ENCODE data around the gene KIAA1958. TPM values are rescaled to one million over a fixed set of nuclear protein-coding genes. Genes with fewer than 3 reads are reported as not detected.

Gene KIAA1958
- total and polyA plus RNA-seq, 10 of the 15 experiments (the other 5 are each of a cell fraction or from before 2014, with no cell fraction given) = 0.53 to 8.7 (median 4.0) TPM

DNA sequence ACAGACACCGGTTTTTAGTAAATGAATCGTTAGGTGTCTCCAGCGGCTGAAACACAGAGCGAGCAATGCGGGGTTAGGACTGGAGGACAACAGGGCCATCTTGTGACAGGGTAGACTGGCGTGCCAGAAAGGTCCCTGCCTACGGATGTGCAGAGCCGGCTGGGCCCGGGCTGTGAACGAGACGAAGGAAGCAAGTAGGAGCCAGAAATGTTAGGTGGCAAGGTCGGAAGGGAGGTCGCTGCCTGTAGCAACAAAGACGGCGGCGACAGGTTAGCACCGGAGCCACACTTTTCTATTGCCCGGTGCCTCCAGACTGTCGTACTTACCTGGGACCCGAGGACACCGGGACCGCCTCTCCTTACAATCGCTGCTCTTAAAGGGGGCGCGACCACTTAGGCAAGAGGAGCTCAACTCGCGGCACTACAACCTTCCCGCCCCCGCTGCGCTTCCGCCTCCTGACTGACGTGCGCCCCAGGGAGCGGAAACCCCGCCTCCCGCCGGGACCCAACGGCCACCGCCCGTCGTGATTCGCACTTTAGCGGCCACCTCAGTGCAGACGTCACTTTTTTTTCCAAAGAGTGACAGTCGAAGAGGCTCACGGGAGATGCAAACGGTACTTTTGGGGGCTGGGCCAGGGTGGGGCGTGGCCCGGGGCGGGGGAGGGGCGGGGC lies 231.2 kb downstream of the KIAA1958 start, which contains the start of gene INIP (continued):
- TF ChIP-seq, protein P1, sequence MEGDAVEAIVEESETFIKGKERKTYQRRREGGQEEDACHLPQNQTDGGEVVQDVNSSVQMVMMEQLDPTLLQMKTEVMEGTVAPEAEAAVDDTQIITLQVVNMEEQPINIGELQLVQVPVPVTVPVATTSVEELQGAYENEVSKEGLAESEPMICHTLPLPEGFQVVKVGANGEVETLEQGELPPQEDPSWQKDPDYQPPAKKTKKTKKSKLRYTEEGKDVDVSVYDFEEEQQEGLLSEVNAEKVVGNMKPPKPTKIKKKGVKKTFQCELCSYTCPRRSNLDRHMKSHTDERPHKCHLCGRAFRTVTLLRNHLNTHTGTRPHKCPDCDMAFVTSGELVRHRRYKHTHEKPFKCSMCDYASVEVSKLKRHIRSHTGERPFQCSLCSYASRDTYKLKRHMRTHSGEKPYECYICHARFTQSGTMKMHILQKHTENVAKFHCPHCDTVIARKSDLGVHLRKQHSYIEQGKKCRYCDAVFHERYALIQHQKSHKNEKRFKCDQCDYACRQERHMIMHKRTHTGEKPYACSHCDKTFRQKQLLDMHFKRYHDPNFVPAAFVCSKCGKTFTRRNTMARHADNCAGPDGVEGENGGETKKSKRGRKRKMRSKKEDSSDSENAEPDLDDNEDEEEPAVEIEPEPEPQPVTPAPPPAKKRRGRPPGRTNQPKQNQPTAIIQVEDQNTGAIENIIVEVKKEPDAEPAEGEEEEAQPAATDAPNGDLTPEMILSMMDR (IDR thresholded peaks at IDR 0.05 in 2 of 3, conservative IDR thresholded peaks at IDR 0.05 in 1 of 3; ENCODE audit: control insufficient read depth in 2 of 3, extremely low read depth in 1 of 3, insufficient read depth in 1 of 3, low read depth in 3 of 3, low read length in 3 of 3) = peak; percentile 26 to 54 (median 26); a peak in 4 of 6 replicates
- TF ChIP-seq POLR2AphosphoS2 (IDR thresholded peaks at IDR 0.05; ENCODE audit: low read depth, low read length) (peak; percentile 55; the same call in 1 of the 2 replicates), ETV6 (conservative IDR thresholded peaks at IDR 0.05 in 1 of 2, IDR thresholded peaks at IDR 0.05 in 1 of 2; ENCODE audit: borderline replicate concordance in 1 of 2, low read depth in 1 of 2) (no peak), POU2F2 (IDR thresholded peaks at IDR 0.05; ENCODE audit: borderline replicate concordance, low read depth, low read length) (peak; percentile 46; the same call in 1 of the 3 replicates), POLR2AphosphoS5 (IDR thresholded peaks at IDR 0.05; ENCODE audit: low read length) (peak; percentile 84), JUNB (IDR thresholded peaks at IDR 0.05) (no peak), PML (IDR thresholded peaks at IDR 0.05; ENCODE audit: low read length) (peak; percentile 48; the same call in 1 of the 2 replicates), CHD1 (IDR thresholded peaks at IDR 0.05; ENCODE audit: low read depth, low read length) (no peak), MYC (IDR thresholded peaks at IDR 0.05; ENCODE audit: insufficient read depth, insufficient read length, insufficient replicate concordance, low read length, severe bottlenecking) (no peak), BACH1 (IDR thresholded peaks at IDR 0.05; ENCODE audit: borderline replicate concordance) (no peak), SMAD1 (IDR thresholded peaks at IDR 0.05; ENCODE audit: low read depth, partially characterized antibody) (no peak), NR2C2 (IDR thresholded peaks at IDR 0.05; ENCODE audit: borderline replicate concordance, control insufficient read depth, insufficient read length, low read depth) (no peak), CREM (IDR thresholded peaks at IDR 0.05; ENCODE audit: low read depth) (peak; percentile 90), SREBF2 (IDR thresholded peaks at IDR 0.05; ENCODE audit: low read length) (no peak), MTA2 (IDR thresholded peaks at IDR 0.05; ENCODE audit: low read depth) (no peak), PAX5 (IDR thresholded peaks at IDR 0.05; ENCODE audit: borderline replicate concordance, low read depth, low read length) (no peak), MEF2A (IDR thresholded peaks at IDR 0.05; ENCODE audit: insufficient read depth, low read depth, low read length) (no peak), ZNF24 (IDR thresholded peaks at IDR 0.05) (0 out of 2 replicates have a peak, but pooled peaks have one; percentile 15)
- TF ChIP-seq, protein P2, sequence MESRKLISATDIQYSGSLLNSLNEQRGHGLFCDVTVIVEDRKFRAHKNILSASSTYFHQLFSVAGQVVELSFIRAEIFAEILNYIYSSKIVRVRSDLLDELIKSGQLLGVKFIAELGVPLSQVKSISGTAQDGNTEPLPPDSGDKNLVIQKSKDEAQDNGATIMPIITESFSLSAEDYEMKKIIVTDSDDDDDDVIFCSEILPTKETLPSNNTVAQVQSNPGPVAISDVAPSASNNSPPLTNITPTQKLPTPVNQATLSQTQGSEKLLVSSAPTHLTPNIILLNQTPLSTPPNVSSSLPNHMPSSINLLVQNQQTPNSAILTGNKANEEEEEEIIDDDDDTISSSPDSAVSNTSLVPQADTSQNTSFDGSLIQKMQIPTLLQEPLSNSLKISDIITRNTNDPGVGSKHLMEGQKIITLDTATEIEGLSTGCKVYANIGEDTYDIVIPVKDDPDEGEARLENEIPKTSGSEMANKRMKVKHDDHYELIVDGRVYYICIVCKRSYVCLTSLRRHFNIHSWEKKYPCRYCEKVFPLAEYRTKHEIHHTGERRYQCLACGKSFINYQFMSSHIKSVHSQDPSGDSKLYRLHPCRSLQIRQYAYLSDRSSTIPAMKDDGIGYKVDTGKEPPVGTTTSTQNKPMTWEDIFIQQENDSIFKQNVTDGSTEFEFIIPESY (IDR thresholded peaks at IDR 0.05) = no peak
- TF ChIP-seq, protein P3, sequence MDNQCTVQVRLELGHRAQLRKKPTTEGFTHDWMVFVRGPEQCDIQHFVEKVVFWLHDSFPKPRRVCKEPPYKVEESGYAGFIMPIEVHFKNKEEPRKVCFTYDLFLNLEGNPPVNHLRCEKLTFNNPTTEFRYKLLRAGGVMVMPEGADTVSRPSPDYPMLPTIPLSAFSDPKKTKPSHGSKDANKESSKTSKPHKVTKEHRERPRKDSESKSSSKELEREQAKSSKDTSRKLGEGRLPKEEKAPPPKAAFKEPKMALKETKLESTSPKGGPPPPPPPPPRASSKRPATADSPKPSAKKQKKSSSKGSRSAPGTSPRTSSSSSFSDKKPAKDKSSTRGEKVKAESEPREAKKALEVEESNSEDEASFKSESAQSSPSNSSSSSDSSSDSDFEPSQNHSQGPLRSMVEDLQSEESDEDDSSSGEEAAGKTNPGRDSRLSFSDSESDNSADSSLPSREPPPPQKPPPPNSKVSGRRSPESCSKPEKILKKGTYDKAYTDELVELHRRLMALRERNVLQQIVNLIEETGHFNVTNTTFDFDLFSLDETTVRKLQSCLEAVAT (IDR thresholded peaks at IDR 0.05) = peak; percentile 64
- TF ChIP-seq, protein P4, sequence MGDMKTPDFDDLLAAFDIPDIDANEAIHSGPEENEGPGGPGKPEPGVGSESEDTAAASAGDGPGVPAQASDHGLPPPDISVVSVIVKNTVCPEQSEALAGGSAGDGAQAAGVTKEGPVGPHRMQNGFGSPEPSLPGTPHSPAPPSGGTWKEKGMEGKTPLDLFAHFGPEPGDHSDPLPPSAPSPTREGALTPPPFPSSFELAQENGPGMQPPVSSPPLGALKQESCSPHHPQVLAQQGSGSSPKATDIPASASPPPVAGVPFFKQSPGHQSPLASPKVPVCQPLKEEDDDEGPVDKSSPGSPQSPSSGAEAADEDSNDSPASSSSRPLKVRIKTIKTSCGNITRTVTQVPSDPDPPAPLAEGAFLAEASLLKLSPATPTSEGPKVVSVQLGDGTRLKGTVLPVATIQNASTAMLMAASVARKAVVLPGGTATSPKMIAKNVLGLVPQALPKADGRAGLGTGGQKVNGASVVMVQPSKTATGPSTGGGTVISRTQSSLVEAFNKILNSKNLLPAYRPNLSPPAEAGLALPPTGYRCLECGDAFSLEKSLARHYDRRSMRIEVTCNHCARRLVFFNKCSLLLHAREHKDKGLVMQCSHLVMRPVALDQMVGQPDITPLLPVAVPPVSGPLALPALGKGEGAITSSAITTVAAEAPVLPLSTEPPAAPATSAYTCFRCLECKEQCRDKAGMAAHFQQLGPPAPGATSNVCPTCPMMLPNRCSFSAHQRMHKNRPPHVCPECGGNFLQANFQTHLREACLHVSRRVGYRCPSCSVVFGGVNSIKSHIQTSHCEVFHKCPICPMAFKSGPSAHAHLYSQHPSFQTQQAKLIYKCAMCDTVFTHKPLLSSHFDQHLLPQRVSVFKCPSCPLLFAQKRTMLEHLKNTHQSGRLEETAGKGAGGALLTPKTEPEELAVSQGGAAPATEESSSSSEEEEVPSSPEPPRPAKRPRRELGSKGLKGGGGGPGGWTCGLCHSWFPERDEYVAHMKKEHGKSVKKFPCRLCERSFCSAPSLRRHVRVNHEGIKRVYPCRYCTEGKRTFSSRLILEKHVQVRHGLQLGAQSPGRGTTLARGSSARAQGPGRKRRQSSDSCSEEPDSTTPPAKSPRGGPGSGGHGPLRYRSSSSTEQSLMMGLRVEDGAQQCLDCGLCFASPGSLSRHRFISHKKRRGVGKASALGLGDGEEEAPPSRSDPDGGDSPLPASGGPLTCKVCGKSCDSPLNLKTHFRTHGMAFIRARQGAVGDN (IDR thresholded peaks at IDR 0.05) = no peak

Measured in GM12878 (cell line).